Measurements from ENCODE around the gene BTBD16.

The BTBD16 gene

DNA sequence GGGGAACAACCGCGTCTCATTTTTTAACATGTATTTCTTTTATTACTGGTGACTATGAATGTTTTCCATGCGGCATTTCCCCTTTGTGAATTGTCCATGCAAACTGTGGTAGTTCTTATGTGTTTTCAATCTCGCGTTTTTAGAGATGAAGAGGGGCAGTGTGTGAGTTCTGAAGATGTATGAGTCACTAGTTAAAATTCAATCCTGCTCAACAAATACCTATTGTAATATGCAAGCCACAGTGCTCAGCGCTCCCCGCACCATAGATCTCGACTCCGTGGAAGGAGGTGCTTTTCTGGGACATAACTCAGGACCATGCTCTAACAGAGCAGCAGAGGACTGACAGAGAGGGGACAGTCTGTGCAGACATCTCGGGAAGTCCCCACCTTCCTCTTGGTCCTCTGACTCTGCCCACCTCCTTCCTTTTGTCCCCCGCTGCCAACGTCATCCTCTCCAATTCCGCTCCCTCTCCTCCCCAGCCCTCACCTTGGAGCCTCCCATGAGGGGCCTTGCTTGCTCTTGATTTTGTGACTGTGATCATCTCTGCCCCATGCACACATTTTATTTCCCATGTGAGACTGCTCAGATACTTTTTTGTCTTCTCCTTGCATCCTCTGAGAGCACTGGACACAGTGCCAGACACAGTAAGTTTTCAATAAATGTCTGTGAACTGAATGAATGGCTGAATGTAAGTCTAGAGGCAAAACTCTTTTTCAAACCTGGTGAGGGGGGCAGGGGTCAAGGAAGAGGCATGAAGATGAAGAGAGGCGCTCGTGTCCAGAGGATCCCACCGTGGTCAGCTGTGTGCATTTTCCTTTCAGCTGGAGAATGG, 60.7 kb downstream of the BTBD16 start:
- no peak for FAIRE-seq
- no peak for DNase-seq (ENCODE audit: insufficient read length, low spot score)
- TF ChIP-seq, protein P1, sequence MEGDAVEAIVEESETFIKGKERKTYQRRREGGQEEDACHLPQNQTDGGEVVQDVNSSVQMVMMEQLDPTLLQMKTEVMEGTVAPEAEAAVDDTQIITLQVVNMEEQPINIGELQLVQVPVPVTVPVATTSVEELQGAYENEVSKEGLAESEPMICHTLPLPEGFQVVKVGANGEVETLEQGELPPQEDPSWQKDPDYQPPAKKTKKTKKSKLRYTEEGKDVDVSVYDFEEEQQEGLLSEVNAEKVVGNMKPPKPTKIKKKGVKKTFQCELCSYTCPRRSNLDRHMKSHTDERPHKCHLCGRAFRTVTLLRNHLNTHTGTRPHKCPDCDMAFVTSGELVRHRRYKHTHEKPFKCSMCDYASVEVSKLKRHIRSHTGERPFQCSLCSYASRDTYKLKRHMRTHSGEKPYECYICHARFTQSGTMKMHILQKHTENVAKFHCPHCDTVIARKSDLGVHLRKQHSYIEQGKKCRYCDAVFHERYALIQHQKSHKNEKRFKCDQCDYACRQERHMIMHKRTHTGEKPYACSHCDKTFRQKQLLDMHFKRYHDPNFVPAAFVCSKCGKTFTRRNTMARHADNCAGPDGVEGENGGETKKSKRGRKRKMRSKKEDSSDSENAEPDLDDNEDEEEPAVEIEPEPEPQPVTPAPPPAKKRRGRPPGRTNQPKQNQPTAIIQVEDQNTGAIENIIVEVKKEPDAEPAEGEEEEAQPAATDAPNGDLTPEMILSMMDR (IDR thresholded peaks at IDR 0.05; ENCODE audit: insufficient read depth, missing control alignments): no peak

DNA sequence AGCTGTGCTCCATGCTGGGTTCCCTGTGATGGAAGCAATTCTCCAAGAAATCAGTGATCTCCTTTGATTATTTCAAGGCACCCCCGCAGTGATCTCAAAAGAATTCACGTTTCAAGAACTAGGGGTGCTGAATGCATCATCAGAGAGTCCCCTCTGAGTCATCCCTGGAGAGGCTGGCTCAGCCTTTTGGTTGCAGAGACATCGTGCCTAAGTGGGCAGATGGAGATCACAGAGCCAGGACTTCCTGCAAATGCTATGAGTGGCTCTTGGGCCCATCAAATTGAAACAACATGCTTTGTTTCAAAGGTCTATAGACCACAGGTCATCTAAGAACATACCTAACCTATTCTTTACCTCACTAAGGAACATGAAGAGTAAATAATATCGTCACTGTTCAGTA, 61.9 kb downstream of the BTBD16 start:
- no peak for FAIRE-seq
- DNase-seq (ENCODE audit: insufficient read length, low spot score): no peak
- TF ChIP-seq, protein P1 (IDR thresholded peaks at IDR 0.05; ENCODE audit: insufficient read depth, missing control alignments): no peak

DNA sequence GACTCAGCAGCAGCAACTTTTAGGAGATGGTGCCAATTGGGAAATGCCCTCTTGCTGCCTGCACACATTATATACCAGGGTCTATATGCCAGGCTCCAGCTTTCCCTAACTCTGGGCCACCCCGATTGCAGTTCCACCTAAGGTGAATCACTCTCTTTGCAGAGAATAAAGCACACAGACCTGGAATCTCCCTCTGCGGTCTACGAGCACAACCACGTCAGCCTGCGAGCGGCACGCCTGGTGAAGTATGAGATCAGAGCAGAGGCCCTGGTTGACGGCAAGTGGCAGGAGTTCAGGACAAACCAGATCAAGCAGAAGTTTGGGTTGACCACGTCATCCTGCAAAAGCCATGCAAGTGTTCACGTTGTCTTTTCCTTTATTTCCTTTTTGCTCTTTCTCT, 65.2 kb downstream of the BTBD16 start:
- TF ChIP-seq, protein P1 (IDR thresholded peaks at IDR 0.05; ENCODE audit: insufficient read depth, missing control alignments): no peak
- DNase-seq (ENCODE audit: insufficient read length, low spot score) (no peak), FAIRE-seq (no peak)

DNA sequence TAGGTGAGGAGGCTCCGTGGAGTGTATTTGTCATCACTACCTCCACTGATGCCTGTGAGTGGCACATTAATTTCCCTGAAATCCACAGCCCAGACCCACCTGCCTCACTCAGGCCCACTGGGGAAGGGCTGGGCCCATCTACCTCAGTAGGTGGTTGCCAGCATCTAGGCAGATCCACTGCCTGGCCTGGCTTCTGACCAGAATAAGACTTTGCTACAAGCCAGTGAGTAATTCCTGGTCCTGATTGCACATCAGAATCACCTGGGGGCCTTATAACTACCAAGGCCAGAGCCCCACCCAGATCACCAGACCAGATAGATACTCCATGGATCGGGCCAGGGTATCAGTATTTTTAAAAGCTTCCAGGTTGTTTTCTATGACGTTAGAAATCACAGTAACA, 65.9 kb downstream of the BTBD16 start:
- FAIRE-seq: no peak
- TF ChIP-seq, protein P1 (IDR thresholded peaks at IDR 0.05; ENCODE audit: insufficient read depth, missing control alignments): no peak
- DNase-seq (ENCODE audit: insufficient read length, low spot score): no peak

DNA sequence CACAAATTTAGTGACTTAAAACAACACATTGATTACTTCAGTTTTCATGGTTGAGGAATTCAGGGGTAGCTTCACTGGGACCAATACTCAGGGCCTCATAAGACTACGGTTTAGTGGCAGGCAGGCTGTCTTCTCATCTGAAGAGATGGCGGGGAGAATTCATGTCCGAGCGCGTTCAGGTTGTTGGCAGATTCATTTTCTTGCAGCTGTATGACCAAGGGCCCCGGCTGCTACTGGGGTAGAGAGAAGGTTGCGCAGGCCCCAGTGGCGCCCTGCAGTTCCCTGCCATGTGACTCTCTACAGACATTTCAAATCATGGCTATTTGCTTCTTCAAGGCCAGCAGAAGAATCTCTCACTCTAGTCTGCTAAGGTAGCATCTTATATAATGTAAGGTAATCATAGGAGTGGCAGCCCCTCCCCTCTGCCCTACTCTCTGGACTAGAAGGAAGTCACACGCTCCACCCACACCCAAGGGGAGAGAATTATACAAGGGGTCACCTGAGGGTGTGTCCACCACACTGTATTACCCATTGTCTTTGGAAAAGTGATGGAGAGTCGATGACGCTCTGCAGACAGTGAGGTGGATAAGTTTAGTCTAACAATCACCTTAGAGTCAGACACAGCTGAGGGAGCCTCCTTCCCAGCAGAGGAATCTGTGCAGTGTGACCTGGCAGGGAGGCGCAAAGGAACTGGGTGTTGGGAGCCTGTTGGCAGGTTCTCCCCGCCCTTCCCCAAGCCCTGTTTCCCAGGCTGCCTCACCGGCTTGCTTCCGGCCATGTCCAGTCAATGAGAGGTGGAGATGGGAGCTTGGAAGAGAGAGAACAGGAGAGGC, 67.7 kb downstream of the BTBD16 start:
- DNase-seq (ENCODE audit: insufficient read length, low spot score) (no peak), FAIRE-seq (no peak)
- TF ChIP-seq, protein P1 (IDR thresholded peaks at IDR 0.05; ENCODE audit: insufficient read depth, missing control alignments): no peak

DNA sequence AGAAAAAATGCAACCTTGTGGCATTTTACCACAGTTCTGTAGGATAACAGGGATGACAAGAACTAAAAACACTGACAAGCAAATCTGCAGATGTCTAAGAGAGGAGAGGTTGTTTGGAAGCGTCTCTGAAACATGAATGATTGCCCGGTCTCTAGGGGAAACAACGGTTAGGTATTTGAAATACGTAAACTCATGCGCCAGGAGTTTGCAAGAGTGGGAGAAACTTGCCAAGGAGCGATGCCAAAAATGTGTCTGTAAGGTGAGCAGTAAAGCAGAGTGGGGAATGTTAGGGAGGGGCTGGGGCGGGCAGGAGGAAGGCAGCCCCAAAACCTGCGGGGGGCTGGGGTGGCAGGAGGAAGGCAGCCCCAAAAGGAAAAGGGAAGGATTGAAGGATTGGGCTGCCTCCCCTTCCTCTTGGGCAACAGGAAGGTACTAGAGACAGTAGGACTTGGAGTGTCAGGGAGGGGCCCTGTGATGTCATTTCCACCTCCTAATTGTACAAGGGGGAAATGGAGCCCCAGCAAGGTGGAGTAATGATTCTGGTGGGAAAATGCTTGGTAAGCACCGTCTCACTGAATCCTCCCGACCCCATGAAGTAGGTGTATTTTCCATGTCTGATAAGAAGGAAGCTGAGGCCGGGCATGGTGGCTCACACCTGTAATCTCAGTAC, 70.2 kb downstream of the BTBD16 start:
- no peak for DNase-seq (ENCODE audit: insufficient read length, low spot score)
- no peak for FAIRE-seq
- TF ChIP-seq, protein P1 (IDR thresholded peaks at IDR 0.05; ENCODE audit: insufficient read depth, missing control alignments): no peak

Data from D721Med (cell line).